OCI-LY1 (cell line): ENCODE data around the gene NBEA.

Experiments used
- EZH2 ChIP-seq: fragments of 200-600 bp; sonication (generic), shearing (Covaris generic); IDR thresholded peaks from 2 replicates; pipeline ENCODE4 v1.8.0; 2017; ENCODE audit warnings: borderline replicate concordance, mixed run types, mild to moderate bottlenecking, antibody characterized with exemption, low read length, moderate library complexity, mixed read lengths
- TF ChIP-seq, protein P1 (sequence below): fragments of 200-600 bp; sonication (generic), shearing (Covaris generic); IDR thresholded peaks from 2 replicates; pipeline ENCODE4 v1.5.1; 2017; ENCODE audit warnings: mild to moderate bottlenecking, antibody characterized with exemption, low read length, moderate library complexity, mixed read lengths

DNA sequence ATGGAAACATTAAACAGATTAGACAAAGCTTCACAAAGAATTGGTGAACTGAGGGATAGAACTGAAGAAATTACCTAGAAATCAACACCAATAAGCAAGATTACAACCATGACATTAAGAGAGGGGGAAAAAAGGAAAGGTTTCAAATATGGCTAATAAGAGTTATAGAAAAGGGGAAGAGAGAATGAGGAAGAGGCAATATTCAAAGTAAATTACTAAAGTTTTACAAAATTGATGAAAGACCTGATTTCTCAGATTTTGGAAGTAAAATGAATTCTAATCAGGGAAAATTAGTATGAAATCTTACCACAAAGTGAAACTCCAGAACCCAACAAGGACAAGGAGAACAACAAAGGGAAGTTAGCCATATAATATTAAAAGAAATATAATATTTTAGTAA, 187.4 kb downstream of the NBEA start:
- TF ChIP-seq, protein P1, sequence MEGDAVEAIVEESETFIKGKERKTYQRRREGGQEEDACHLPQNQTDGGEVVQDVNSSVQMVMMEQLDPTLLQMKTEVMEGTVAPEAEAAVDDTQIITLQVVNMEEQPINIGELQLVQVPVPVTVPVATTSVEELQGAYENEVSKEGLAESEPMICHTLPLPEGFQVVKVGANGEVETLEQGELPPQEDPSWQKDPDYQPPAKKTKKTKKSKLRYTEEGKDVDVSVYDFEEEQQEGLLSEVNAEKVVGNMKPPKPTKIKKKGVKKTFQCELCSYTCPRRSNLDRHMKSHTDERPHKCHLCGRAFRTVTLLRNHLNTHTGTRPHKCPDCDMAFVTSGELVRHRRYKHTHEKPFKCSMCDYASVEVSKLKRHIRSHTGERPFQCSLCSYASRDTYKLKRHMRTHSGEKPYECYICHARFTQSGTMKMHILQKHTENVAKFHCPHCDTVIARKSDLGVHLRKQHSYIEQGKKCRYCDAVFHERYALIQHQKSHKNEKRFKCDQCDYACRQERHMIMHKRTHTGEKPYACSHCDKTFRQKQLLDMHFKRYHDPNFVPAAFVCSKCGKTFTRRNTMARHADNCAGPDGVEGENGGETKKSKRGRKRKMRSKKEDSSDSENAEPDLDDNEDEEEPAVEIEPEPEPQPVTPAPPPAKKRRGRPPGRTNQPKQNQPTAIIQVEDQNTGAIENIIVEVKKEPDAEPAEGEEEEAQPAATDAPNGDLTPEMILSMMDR: no peak
- TF ChIP-seq EZH2: no peak
